ENCODE data around the gene RAB6A. TPM values are rescaled to one million over a fixed set of nuclear protein-coding genes. Genes with fewer than 3 reads are reported as not detected.

The RAB6A gene
- total and polyA plus RNA-seq, 2 of the 8 experiments (the other 6 are each of a cell fraction or from before 2014, with no cell fraction given) = 24.4 to 88.6 TPM

GRCh38 chr11:73715541-73715940, 45.3 kb downstream of the RAB6A start:
- Histone ChIP-seq H3K27ac (ENCODE audit: low read depth, low read length) (no peak overlapping the region), H3K27me3 (replicated peaks in 1 of 4; ENCODE audit: control insufficient read depth in 3 of 4, extremely low read depth in 1 of 4, insufficient read depth in 3 of 4, low read length in 3 of 4) (no peaks in the 10 kb centered on the region), H3K23ac (ENCODE audit: insufficient read length) (no peak overlapping the region), H3K36me3 (ENCODE audit: control insufficient read depth in 2 of 4, insufficient read depth in 4 of 4, low read length in 3 of 4) (peaks cover 0 to 14% (median 7%) of the 10 kb centered on the region in 4 experiments; a peak in 5 of 8 replicates), H3K79me1 (ENCODE audit: low read depth, low read length) (no peaks in the 10 kb centered on the region), H2BK120ac (replicated peaks; ENCODE audit: low read depth, low read length) (no peak overlapping the region), H3K79me2 (ENCODE audit: control insufficient read depth in 1 of 2, insufficient read depth in 2 of 2, low read length in 2 of 2) (no peaks in the 10 kb centered on the region), H3K14ac (ENCODE audit: insufficient read length) (no peak overlapping the region), H4K8ac (ENCODE audit: extremely low read depth, insufficient read depth, low read length) (no peak overlapping the region), H3K4ac (replicated peaks; ENCODE audit: insufficient read length, low read depth, low read length) (no peak overlapping the region), H2AFZ (ENCODE audit: low read length) (no peak overlapping the region), H3K9ac (replicated peaks in 1 of 4; ENCODE audit: extremely low read depth in 1 of 4, low read depth in 3 of 4, low read length in 3 of 4) (no peak overlapping the region), H2BK5ac (ENCODE audit: low read depth, low read length) (no peak overlapping the region), H4K20me1 (replicated peaks in 1 of 2; ENCODE audit: control insufficient read depth in 1 of 2, insufficient read depth in 2 of 2, low read length in 2 of 2) (no peaks in the 10 kb centered on the region), H3K56ac (replicated peaks; ENCODE audit: insufficient read length, low read depth, low read length) (no peak overlapping the region), H4K91ac (replicated peaks; ENCODE audit: insufficient read length, low read length) (no peak overlapping the region), H3K4me1 (replicated peaks in 1 of 4; ENCODE audit: control insufficient read depth in 3 of 4, insufficient read depth in 4 of 4, low read length in 3 of 4) (no peaks in the 10 kb centered on the region), H2BK20ac (ENCODE audit: low read length) (no peak overlapping the region), H4K5ac (ENCODE audit: insufficient read length, low read depth, low read length) (no peak overlapping the region), H2BK12ac (ENCODE audit: low read depth, low read length) (no peak overlapping the region), H2AK5ac (ENCODE audit: low read depth, low read length) (no peak overlapping the region), H3K23me2 (ENCODE audit: low read depth, low read length) (no peaks in the 10 kb centered on the region), H2BK15ac (ENCODE audit: low read length) (no peak overlapping the region), H3K4me3 (ENCODE audit: extremely low read depth in 1 of 4, insufficient read depth in 2 of 4, low read depth in 3 of 4, low read length in 4 of 4) (no peak overlapping the region), H3K9me3 (ENCODE audit: insufficient read depth in 2 of 2, low read depth in 1 of 2, low read length in 1 of 2) (no peaks in the 10 kb centered on the region), H3K18ac (ENCODE audit: extremely low read depth, low read length) (no peak overlapping the region), H3K4me2 (ENCODE audit: insufficient read depth in 1 of 2, low read depth in 2 of 2, low read length in 2 of 2) (no peak overlapping the region)
- TF ChIP-seq JUND (IDR thresholded peaks at IDR 0.05; ENCODE audit: low read length) (no peak), SP4 (IDR thresholded peaks at IDR 0.05; ENCODE audit: low read length) (no peak), CEBPB (IDR thresholded peaks at IDR 0.05; ENCODE audit: low read depth, low read length) (no peak)
- WGBS, 2 experiments (ENCODE audit: extremely low coverage in 1 of 2, insufficient coverage in 1 of 2, insufficient read length in 1 of 2, insufficient replicate concordance in 2 of 2, low coverage in 1 of 2, low lambda C conversion rate in 2 of 2, missing lambda C conversion rate in 1 of 2) = 98% methylated on average over 2 of the region's 2 CpGs; no CpG with 5 or more reads in 1 of the 2 experiments
- CTCF ChIA-PET (ENCODE audit: partially characterized antibody) = interaction anchor here (1.0 kb wide), 1 partner anchor 14 kb away, joined by 4 read pairs; no protein-coding TSS in a partner anchor
- no peak for FAIRE-seq
- no peak for DNase-seq (ENCODE audit: low read depth in 1 of 2, low spot score in 2 of 2)
- POLR2A ChIA-PET (ENCODE audit: partially characterized antibody) = no interaction called here

Data from H1 (cell line).